ENCODE data around the gene VPS52.
A peak's percentile ranks its signal among the peaks of the same experiment; 100 is the strongest.

VPS52 gene

GRCh38 chr6:33271468-33272274, at the start of gene VPS52, which contains the start of gene RPS18:
Gene VPS52 (minus strand): TSS chr6:33271876. CDS start chr6:33271675, 201 bp downstream.
Gene RPS18 (plus strand): TSS chr6:33272075. CDS start chr6:33272120, 45 bp downstream.
- DNase-seq: peak; percentile 91

- DNase-seq: no peak
These were observed 49.6 kb upstream of the VPS52 start for GRCh38 chr6:33321227-33321626.

GRCh38 chr6:33320315-33321181, 48.9 kb upstream of the VPS52 start:
- no peak for DNase-seq

GRCh38 chr6:33319939-33320314, 48.3 kb upstream of the VPS52 start:
- no peak for DNase-seq

GRCh38 chr6:33318426-33319073, 46.9 kb upstream of the VPS52 start:
- no peak for DNase-seq

GRCh38 chr6:33317669-33318425, 46.2 kb upstream of the VPS52 start, which contains the start of gene ZBTB22:
Gene ZBTB22 (minus strand): TSS chr6:33317744. CDS start chr6:33316916, 828 bp downstream.
- DNase-seq: peak; percentile 98

- peak; percentile 82 for DNase-seq
These were observed 45.7 kb upstream of the VPS52 start for GRCh38 chr6:33317419-33317668.

GRCh38 chr6:33316603-33317418, 45.1 kb upstream of the VPS52 start:
- DNase-seq: no peak

GRCh38 chr6:33315793-33316602, 44.3 kb upstream of the VPS52 start:
- no peak for DNase-seq

- peak; percentile 39 for DNase-seq
These were observed 43.5 kb upstream of the VPS52 start for GRCh38 chr6:33314943-33315792.

GRCh38 chr6:33314515-33314942, 42.9 kb upstream of the VPS52 start:
- DNase-seq: peak; percentile 73

- peak; percentile 89 for DNase-seq
These were observed 42.2 kb upstream of the VPS52 start, which contains the start of gene TAPBP for GRCh38 chr6:33313709-33314514. Gene TAPBP (minus strand): TSS chr6:33314078. CDS start chr6:33314041, 37 bp downstream.

- DNase-seq: peak; percentile 71
These were observed 41.5 kb upstream of the VPS52 start for GRCh38 chr6:33313105-33313708.

- peak; percentile 83 for DNase-seq
These were observed 40.9 kb upstream of the VPS52 start for GRCh38 chr6:33312361-33313104.

- DNase-seq: no peak
These were observed 34.7 kb upstream of the VPS52 start for GRCh38 chr6:33306356-33306755.

GRCh38 chr6:33305052-33305451, 33.4 kb upstream of the VPS52 start:
- DNase-seq: no peak

GRCh38 chr6:33304216-33304615, 32.5 kb upstream of the VPS52 start:
- DNase-seq: no peak

GRCh38 chr6:33301877-33302276, 30.2 kb upstream of the VPS52 start:
- DNase-seq: no peak
